Measurements from ENCODE around the gene ZBTB7C.

The ZBTB7C gene

DNA sequence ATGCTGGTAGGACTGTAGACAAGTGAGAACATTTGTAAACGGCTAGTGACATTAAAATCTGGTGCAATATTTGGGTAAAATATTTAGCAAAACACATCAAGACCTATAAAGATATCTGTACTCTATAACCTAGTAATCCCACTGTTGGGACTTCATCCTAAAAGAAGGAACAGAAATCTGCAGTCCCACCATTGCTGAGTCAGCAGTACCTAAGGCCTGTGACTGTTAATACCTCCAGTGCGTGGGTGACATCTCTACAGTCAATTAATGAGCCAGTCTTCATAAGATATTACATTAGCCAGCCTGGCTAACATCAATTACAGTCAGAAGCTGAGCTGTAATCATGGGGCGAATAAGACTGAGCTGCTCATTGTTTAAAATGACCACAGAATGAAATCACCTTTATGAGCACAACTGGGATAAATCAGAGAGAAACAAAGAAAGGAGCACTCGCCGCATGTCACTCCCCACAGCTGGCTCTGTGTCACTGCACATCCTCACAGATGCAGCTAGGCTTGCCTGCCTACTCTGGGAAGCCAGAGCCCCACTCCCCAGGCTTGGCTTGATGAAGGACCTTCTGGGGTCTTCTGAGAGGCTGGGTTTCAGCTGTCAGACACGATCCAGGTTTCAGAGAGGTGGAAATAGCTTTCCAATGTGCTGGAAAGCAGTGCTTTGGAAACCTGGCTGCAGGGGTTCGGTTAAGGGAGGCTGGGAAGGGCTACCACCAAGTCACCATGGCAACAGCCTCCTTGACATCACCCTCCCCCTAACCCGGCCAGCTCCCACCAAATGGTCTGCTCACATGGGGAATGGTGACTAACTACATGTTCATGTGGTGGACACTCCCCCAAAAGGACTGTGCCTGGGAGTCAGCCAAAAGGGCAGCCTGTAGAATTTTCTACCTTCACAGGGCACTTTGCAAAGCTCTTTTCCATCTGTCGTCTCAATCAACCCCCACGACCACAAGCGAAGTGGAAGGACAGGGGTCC lies 145.0 kb downstream of the ZBTB7C start:
- TF ChIP-seq, protein P1, sequence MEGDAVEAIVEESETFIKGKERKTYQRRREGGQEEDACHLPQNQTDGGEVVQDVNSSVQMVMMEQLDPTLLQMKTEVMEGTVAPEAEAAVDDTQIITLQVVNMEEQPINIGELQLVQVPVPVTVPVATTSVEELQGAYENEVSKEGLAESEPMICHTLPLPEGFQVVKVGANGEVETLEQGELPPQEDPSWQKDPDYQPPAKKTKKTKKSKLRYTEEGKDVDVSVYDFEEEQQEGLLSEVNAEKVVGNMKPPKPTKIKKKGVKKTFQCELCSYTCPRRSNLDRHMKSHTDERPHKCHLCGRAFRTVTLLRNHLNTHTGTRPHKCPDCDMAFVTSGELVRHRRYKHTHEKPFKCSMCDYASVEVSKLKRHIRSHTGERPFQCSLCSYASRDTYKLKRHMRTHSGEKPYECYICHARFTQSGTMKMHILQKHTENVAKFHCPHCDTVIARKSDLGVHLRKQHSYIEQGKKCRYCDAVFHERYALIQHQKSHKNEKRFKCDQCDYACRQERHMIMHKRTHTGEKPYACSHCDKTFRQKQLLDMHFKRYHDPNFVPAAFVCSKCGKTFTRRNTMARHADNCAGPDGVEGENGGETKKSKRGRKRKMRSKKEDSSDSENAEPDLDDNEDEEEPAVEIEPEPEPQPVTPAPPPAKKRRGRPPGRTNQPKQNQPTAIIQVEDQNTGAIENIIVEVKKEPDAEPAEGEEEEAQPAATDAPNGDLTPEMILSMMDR (IDR thresholded peaks at IDR 0.05; ENCODE audit: extremely low read depth, missing control alignments) = no peak
- no peak for DNase-seq (ENCODE audit: low spot score)

DNA sequence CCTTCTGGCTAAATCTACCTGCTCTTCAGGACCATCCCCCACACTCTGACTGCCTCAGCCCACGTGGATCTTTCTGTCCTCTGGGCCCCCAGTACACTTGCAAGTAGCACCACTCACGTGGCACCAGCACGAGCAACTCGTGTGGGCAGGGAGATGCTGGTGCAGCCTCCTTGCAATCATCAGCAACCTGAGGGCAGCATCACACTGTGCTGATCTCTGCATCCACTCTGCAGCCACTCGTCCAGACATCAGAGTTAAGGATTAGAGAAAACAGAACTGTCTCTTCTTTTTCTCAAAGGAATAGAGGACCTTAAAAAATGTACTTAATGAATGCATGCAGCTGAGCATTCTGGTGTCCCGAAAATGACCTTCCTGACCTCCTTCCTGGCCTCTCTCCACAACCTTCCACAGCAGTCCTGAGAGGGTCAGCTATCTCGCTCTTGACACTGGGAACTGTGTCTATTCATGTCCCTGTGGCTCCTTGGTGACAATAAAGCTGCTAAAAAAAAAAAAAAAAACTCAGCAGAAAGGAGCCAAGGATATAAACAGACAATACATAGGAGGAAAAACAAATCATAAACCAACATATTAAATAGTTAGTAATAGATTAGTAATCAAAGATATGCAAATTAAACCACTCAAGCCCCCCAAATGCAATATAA lies 145.9 kb downstream of the ZBTB7C start:
- TF ChIP-seq, protein P1 (IDR thresholded peaks at IDR 0.05; ENCODE audit: extremely low read depth, missing control alignments) = no peak
- no peak for DNase-seq (ENCODE audit: low spot score)

DNA sequence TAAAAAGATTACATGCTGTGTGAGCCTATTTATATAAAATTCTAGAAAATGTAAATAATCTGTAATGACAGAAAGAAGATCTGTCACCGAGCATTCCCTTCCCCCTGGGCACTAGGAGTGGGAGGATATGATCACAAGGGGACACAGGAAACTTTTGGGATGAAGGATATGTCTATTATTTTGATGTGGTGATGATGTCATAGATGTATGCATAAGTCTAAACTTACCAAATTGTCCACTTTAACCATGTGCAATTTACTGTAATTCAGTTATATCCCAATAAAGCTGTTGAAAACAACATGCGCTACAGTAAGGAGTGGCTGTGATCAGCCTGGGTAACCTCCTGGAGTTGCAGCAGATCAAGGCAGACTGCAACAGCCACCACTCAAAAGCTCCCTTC lies 148.9 kb downstream of the ZBTB7C start:
- TF ChIP-seq, protein P1 (IDR thresholded peaks at IDR 0.05; ENCODE audit: extremely low read depth, missing control alignments) = no peak
- DNase-seq (ENCODE audit: low spot score) = no peak

DNA sequence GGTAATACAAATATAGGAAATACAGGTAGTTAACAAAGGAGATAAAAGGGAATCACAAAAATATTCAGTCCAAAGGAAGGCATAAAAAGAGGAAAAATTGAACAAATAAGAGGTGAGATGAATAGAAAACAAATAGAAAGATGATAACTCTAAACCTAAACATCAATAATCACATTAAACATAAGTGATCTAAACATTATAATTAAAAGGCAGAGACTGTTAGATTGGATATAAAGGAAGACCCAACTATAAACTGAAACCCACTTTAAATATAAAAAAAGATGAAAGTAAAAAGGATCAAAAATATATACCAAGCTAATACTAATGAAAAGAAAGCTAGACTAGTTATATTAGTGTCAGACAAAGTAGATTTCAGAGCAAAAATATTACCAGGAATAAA lies 152.3 kb downstream of the ZBTB7C start:
- TF ChIP-seq, protein P1 (IDR thresholded peaks at IDR 0.05; ENCODE audit: extremely low read depth, missing control alignments) = no peak

DNA sequence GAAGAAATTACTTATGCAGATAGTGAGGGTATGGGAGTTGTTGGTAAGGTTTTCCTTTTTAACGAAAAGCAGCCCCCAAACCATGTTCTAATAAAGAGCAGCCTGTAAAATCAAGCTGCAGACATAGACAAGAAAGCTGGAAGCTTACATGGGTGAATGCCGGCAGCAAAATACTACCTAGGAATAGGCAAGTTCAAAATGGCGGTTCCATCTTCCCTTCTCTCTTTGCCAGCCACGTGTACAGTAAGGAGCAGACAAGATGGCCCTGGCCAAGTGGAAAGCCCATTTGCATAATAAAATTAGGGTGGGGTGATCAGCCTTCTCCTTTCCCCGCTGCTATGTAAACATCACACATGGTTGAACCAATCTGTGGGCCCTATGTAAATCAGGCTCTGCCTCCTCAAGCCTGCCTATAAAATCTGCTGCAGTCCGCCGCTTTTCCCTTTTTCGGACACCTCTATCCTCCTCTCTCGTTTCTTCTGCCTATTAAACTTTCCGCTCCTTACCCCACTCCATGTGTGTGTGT lies 155.0 kb downstream of the ZBTB7C start:
- TF ChIP-seq, protein P1 (IDR thresholded peaks at IDR 0.05; ENCODE audit: extremely low read depth, missing control alignments) = no peak

More for the DNA sequence above, 152.3 kb downstream of the ZBTB7C start:
- no peak for DNase-seq (ENCODE audit: low spot score)

DNA sequence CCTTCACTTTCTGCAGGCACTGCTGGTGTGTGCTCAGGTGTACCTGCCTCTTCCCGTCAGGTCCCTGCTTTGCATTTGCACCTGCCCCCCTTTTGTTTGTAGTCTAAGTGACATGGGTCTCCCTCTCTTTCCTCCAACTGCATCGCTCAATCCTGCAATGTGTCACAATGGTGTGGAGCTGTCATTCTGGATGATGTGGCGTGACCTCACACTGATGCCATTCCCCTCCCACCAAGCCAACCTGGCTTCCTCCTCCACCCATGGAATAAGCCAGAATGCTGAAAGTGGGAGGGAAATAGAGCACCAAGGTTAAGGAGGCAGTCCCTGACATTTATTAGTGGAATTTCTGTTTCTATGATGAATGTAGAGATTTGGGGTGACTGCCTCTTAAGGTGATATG lies 156.7 kb downstream of the ZBTB7C start:
- no peak for DNase-seq (ENCODE audit: low spot score)
- TF ChIP-seq, protein P1 (IDR thresholded peaks at IDR 0.05; ENCODE audit: extremely low read depth, missing control alignments) = no peak

More for the DNA sequence above, 155.0 kb downstream of the ZBTB7C start:
- DNase-seq (ENCODE audit: low spot score) = no peak

DNA sequence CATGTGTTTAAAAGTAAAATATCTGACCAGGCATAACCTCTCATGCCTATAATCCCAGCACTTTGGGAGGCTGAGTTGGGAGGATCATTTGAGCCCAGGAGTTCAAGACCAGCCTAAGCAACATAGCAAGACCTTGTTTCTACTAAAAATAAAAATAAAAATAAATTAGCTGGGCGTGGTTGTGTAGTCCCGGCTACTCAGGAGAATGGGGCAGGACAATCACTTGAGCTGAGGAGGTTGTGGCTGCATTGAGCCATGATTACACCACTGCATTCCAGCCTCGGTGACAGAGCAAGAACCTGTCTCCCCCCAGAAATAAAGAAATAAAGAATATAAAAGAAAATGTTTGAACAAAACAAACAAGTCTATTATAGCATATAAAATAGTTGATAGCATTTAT lies 158.3 kb downstream of the ZBTB7C start:
- no peak for DNase-seq (ENCODE audit: low spot score)
- TF ChIP-seq, protein P1 (IDR thresholded peaks at IDR 0.05; ENCODE audit: extremely low read depth, missing control alignments) = no peak
